ENCODE results near the gene EZR.

DNA sequence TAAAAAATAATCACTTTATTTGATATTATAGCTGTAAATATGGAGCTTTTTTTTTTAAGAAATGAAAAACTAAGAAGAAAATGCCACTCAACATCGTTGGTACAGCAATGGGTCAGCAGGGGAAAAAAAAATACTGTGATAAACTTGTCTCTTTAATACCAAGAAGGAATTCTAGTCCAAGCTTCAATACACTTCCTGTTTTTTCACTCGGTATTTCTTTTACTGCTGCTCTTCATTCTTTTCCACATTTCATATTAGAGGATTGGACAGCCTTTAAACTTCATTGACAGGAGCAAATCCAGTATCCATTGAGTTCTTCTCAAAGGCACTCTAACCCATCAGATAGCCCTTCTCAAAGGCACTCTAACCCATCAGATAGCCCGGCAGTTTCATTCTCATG, 22.2 kb upstream of the EZR start:
- TF ChIP-seq, protein P1, sequence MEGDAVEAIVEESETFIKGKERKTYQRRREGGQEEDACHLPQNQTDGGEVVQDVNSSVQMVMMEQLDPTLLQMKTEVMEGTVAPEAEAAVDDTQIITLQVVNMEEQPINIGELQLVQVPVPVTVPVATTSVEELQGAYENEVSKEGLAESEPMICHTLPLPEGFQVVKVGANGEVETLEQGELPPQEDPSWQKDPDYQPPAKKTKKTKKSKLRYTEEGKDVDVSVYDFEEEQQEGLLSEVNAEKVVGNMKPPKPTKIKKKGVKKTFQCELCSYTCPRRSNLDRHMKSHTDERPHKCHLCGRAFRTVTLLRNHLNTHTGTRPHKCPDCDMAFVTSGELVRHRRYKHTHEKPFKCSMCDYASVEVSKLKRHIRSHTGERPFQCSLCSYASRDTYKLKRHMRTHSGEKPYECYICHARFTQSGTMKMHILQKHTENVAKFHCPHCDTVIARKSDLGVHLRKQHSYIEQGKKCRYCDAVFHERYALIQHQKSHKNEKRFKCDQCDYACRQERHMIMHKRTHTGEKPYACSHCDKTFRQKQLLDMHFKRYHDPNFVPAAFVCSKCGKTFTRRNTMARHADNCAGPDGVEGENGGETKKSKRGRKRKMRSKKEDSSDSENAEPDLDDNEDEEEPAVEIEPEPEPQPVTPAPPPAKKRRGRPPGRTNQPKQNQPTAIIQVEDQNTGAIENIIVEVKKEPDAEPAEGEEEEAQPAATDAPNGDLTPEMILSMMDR (conservative IDR thresholded peaks at IDR 0.05; ENCODE audit: low read length), result no peak
- TF ChIP-seq EZH2phosphoT487 (IDR thresholded peaks at IDR 0.05; ENCODE audit: borderline replicate concordance, low read depth, low read length), result no peak

All from OCI-LY7 (cell line).